Activated B cell treated with CpG ODN at 0.5 μM for 24 hours (primary cell): Measurements from ENCODE around the gene TRIP12. TPM values are rescaled to one million over a fixed set of nuclear protein-coding genes. Genes with fewer than 3 reads are reported as not detected.
"Not testable (repeated sequence)": the region's sequence is repeated elsewhere in the genome, so short reads cannot be mapped to it uniquely, and the experiment has no call there.

Experiments used
- ATAC-seq: fragments of 200-7000 bp; cut with Tn5 transposase; one replicate; pipeline ENCODE4 v1.10.0; 2021; ENCODE audit warnings: low read depth, mild to moderate bottlenecking, moderate library complexity
- CTCF ChIA-PET: fragments of 350-600 bp; sonication (Branson Sonifier 250); formaldehyde crosslinking; loops from one replicate; lab custom pipeline; 2021; ENCODE audit warnings: antibody characterized with exemption; lab: Charles Lee
- POLR2A ChIA-PET: fragments of 350-600 bp; sonication (Branson Sonifier 250); formaldehyde crosslinking; loops from one replicate; lab custom pipeline; 2021; ENCODE audit warnings: antibody characterized with exemption; lab: Charles Lee
- DNase-seq: peaks from one replicate; pipeline ENCODE4 v3.0.0; 2022
- H3K27ac Mint-ChIP-seq: one replicate; pipeline ENCODE4 v1.8.0; 2020; ENCODE audit warnings: mixed read lengths
- H3K27me3 Mint-ChIP-seq: one replicate; pipeline ENCODE4 v1.8.0; 2021; ENCODE audit warnings: mixed read lengths
- H3K36me3 Mint-ChIP-seq: one replicate; pipeline ENCODE4 v1.8.0; 2021; ENCODE audit warnings: low read depth, mixed read lengths
- H3K4me1 Mint-ChIP-seq: one replicate; pipeline ENCODE4 v1.8.0; 2021; ENCODE audit warnings: mixed read lengths
- H3K4me3 Mint-ChIP-seq: one replicate; pipeline ENCODE4 v1.8.0; 2020; ENCODE audit warnings: mild to moderate bottlenecking, mixed read lengths
- H3K9me3 Mint-ChIP-seq: one replicate; pipeline ENCODE4 v1.8.0; 2020; ENCODE audit warnings: mixed read lengths
- CTCF ChIP-seq: fragments of 200-600 bp; IDR thresholded peaks from one replicate; pipeline ENCODE4 v1.8.0; 2022; ENCODE audit warnings: antibody characterized with exemption, mild to moderate bottlenecking
- intact Hi-C: fragments of 100-400 bp; cut with micrococcal nuclease; formaldehyde crosslinking; loops from one replicate; pipeline ENCODE4 v1.15.1; 2024
- total RNA-seq: library from RNA; stranded (reverse); gene quantifications from 2 replicates; pipeline ENCODE4 v1.2.3, GENCODE V29; 2022

TRIP12 gene
- total RNA-seq, 1 donor from 2014 or later: 272 TPM

- H3K27me3 Mint-ChIP-seq: no peaks in the 10 kb centered on the region
- H3K9me3 Mint-ChIP-seq: no peaks in the 10 kb centered on the region
- no peak overlapping the region for H3K27ac Mint-ChIP-seq
- TF ChIP-seq CTCF: no peak
- H3K36me3 Mint-ChIP-seq: no peaks in the 10 kb centered on the region
- POLR2A ChIA-PET: no interaction called here
- DNase-seq: no peak
- no peak for ATAC-seq
- intact Hi-C loops: no loop called here
- CTCF ChIA-PET: no interaction called here
- H3K4me3 Mint-ChIP-seq: no peak overlapping the region
- peaks cover 3% of the 10 kb centered on the region for H3K4me1 Mint-ChIP-seq
These were observed 168.7 kb downstream of the TRIP12 start for GRCh38 chr2:229752970-229753729.

GRCh38 chr2:229749779-229750178 is 172.0 kb downstream of the TRIP12 start:
- Mint-ChIP-seq H3K27me3 (no peaks in the 10 kb centered on the region), H3K27ac (no peak overlapping the region), H3K36me3 (no peaks in the 10 kb centered on the region), H3K4me3 (no peak overlapping the region), H3K4me1 (peaks cover 3% of the 10 kb centered on the region), H3K9me3 (no peaks in the 10 kb centered on the region)
- intact Hi-C loops: no loop called here
- DNase-seq (no peak), ATAC-seq (no peak)
- no peak for TF ChIP-seq CTCF
- POLR2A ChIA-PET: no interaction called here
- CTCF ChIA-PET: no interaction called here

- H3K27ac Mint-ChIP-seq: no peak overlapping the region
- no peak overlapping the region for H3K4me3 Mint-ChIP-seq
- DNase-seq (no peak), ATAC-seq (no peak)
- intact Hi-C loops: no loop called here
- ChIA-PET CTCF (no interaction called here), POLR2A (no interaction called here)
- H3K4me1 Mint-ChIP-seq: peaks cover 3% of the 10 kb centered on the region
- no peak for TF ChIP-seq CTCF
- H3K36me3 Mint-ChIP-seq: no peaks in the 10 kb centered on the region
- H3K27me3 Mint-ChIP-seq: no peaks in the 10 kb centered on the region
- H3K9me3 Mint-ChIP-seq: no peaks in the 10 kb centered on the region
These were observed 172.9 kb downstream of the TRIP12 start for GRCh38 chr2:229748950-229749349.

GRCh38 chr2:229742691-229743090 is 179.1 kb downstream of the TRIP12 start:
- H3K27ac Mint-ChIP-seq, H3K4me1 Mint-ChIP-seq, H3K27me3 Mint-ChIP-seq, POLR2A ChIA-PET, H3K4me3 Mint-ChIP-seq, intact Hi-C loops, CTCF ChIA-PET, DNase-seq, ATAC-seq, H3K36me3 Mint-ChIP-seq: not testable (repeated sequence)
- H3K9me3 Mint-ChIP-seq: peaks cover 15% of the 10 kb centered on the region

GRCh38 chr2:229740279-229740678 is 181.5 kb downstream of the TRIP12 start:
- H3K27ac Mint-ChIP-seq: no peak overlapping the region
- intact Hi-C loops: no loop called here
- H3K9me3 Mint-ChIP-seq: peaks cover 24% of the 10 kb centered on the region
- no peak for TF ChIP-seq CTCF
- H3K36me3 Mint-ChIP-seq: no peaks in the 10 kb centered on the region
- POLR2A ChIA-PET: no interaction called here
- CTCF ChIA-PET: no interaction called here
- no peak for DNase-seq
- ATAC-seq: no peak
- no peak overlapping the region for H3K4me3 Mint-ChIP-seq
- H3K27me3 Mint-ChIP-seq: no peaks in the 10 kb centered on the region
- H3K4me1 Mint-ChIP-seq: no peaks in the 10 kb centered on the region
